Measurements from ENCODE around the gene OR10J1. TPM values are rescaled to one million over a fixed set of nuclear protein-coding genes. Genes with fewer than 3 reads are reported as not detected.

The OR10J1 gene
- total RNA-seq, 4 donors from 2014 or later = not detected

- Histone ChIP-seq H3K36me3 (no peaks in the 10 kb centered on the region), H3K4me1 (no peaks in the 10 kb centered on the region), H3K9me3 (peaks cover 0 to 17% (median 0%) of the 10 kb centered on the region in 3 donors), H3K27ac (no peak overlapping the region), H3K27me3 (no peaks in the 10 kb centered on the region), H3K4me3 (no peak overlapping the region)
- TF ChIP-seq POLR2A (IDR thresholded peaks at IDR 0.05) (no peak), EP300 (IDR thresholded peaks at IDR 0.05) (no peak), POLR2AphosphoS5 (IDR thresholded peaks at IDR 0.05) (no peak), CTCF (IDR thresholded peaks at IDR 0.05) (no peak)
- no peak for ATAC-seq
- WGBS, 2 donors (ENCODE audit: low coverage in 1 of 2) = 68 to 76% methylated on average over 3 of the region's 3 CpGs
Observed at GRCh38 chr1:159465191-159465603, 25.7 kb downstream of the OR10J1 start.

GRCh38 chr1:159468321-159468720 lies 28.8 kb downstream of the OR10J1 start:
- H3K36me3 ChIP-seq = no peaks in the 10 kb centered on the region

GRCh38 chr1:159469921-159470533 lies 30.5 kb downstream of the OR10J1 start:
- Histone ChIP-seq H3K36me3 (no peaks in the 10 kb centered on the region), H3K27ac (no peak overlapping the region), H3K4me1 (no peaks in the 10 kb centered on the region), H3K9me3 (no peaks in the 10 kb centered on the region), H3K27me3 (no peaks in the 10 kb centered on the region), H3K4me3 (no peak overlapping the region)
- ATAC-seq = no peak
- 22 to 42% methylated on average over 1 to 4 of the region's 4 CpGs for WGBS, 2 donors (ENCODE audit: low coverage in 1 of 2)
- TF ChIP-seq CTCF (IDR thresholded peaks at IDR 0.05) (no peak), POLR2A (IDR thresholded peaks at IDR 0.05) (no peak), POLR2AphosphoS5 (IDR thresholded peaks at IDR 0.05) (no peak), EP300 (IDR thresholded peaks at IDR 0.05) (no peak)

More at GRCh38 chr1:159468321-159468720, 28.8 kb downstream of the OR10J1 start:
- no peak for ATAC-seq
- Histone ChIP-seq H3K9me3 (no peaks in the 10 kb centered on the region), H3K27ac (no peak overlapping the region), H3K27me3 (no peaks in the 10 kb centered on the region), H3K4me3 (no peak overlapping the region), H3K4me1 (no peaks in the 10 kb centered on the region)
- 70 to 83% methylated on average over 2 of the region's 2 CpGs for WGBS, 2 donors (ENCODE audit: low coverage in 1 of 2)
- TF ChIP-seq POLR2AphosphoS5 (IDR thresholded peaks at IDR 0.05) (no peak), EP300 (IDR thresholded peaks at IDR 0.05) (no peak), POLR2A (IDR thresholded peaks at IDR 0.05) (no peak), CTCF (IDR thresholded peaks at IDR 0.05) (no peak)

- ATAC-seq = no peak
- H3K27me3 ChIP-seq = no peaks in the 10 kb centered on the region
- no peak for TF ChIP-seq POLR2AphosphoS5 (IDR thresholded peaks at IDR 0.05)
- TF ChIP-seq EP300 (IDR thresholded peaks at IDR 0.05) = no peak
- H3K4me3 ChIP-seq = no peak overlapping the region
- H3K36me3 ChIP-seq = no peaks in the 10 kb centered on the region
- 39 to 55% methylated on average over 1 of the region's 1 CpG for WGBS, 2 donors (ENCODE audit: low coverage in 1 of 2)
- no peak overlapping the region for H3K27ac ChIP-seq
- no peaks in the 10 kb centered on the region for H3K4me1 ChIP-seq
- no peaks in the 10 kb centered on the region for H3K9me3 ChIP-seq
Observed at GRCh38 chr1:159473335-159473734, 33.8 kb downstream of the OR10J1 start.

- Histone ChIP-seq H3K36me3 (no peaks in the 10 kb centered on the region), H3K4me1 (no peaks in the 10 kb centered on the region), H3K9me3 (no peaks in the 10 kb centered on the region), H3K27ac (no peak overlapping the region), H3K4me3 (no peak overlapping the region), H3K27me3 (no peaks in the 10 kb centered on the region)
- 57% methylated on average over 1 of the region's 1 CpG; no CpG with 5 or more reads in 1 of the 2 donors for WGBS, 2 donors (ENCODE audit: low coverage in 1 of 2)
- no peak for ATAC-seq
- TF ChIP-seq CTCF (IDR thresholded peaks at IDR 0.05) = no peak
- TF ChIP-seq POLR2AphosphoS5 (IDR thresholded peaks at IDR 0.05) = no peak
- no peak for TF ChIP-seq EP300 (IDR thresholded peaks at IDR 0.05)
Observed at GRCh38 chr1:159474926-159475325, 35.4 kb downstream of the OR10J1 start.

Data from gastroesophageal sphincter (tissue), 4 donors.